Natural killer cell (primary cell): ENCODE data around the gene RGS12. TPM values are rescaled to one million over a fixed set of nuclear protein-coding genes. Genes with fewer than 3 reads are reported as not detected.

Experiments used
- ATAC-seq, 3 donors: fragments of 150-1000 bp in 2 of 3; fragments of 200-7000 bp in 1 of 3; cut with Tn5 transposase; 1 replicate in 1 of 3; 2 replicates in 2 of 3; pipeline ENCODE4 v1.10.0; 2021; ENCODE audit warnings: mild to moderate bottlenecking in 2 of 3, moderate library complexity in 2 of 3
- DNase-seq, 2 donors: peaks; one replicate each; pipeline versions ENCODE4 v3.0.0 to v3.0.0-alpha.2; 2013 to 2021; ENCODE audit warnings: mixed read lengths in 1 of 2
- H3K27ac ChIP-seq: one replicate; pipeline ENCODE4 v1.5.1; 2013; ENCODE audit warnings: mild to moderate bottlenecking, low read length
- H3K27me3 ChIP-seq: one replicate; pipeline ENCODE4 v1.6.1; 2013; ENCODE audit warnings: low read length; ENCODE audit not compliant: control insufficient read depth, insufficient read depth
- H3K36me3 ChIP-seq: one replicate; pipeline ENCODE4 v1.6.1; 2013; ENCODE audit warnings: low read length; ENCODE audit not compliant: control insufficient read depth, insufficient read depth
- H3K4me1 ChIP-seq: one replicate; pipeline ENCODE4 v1.6.1; 2013; ENCODE audit warnings: low read length; ENCODE audit not compliant: control insufficient read depth, insufficient read depth
- H3K4me3 ChIP-seq: one replicate; pipeline ENCODE4 v1.5.1; 2013; ENCODE audit warnings: low read length
- H3K9me3 ChIP-seq: one replicate; pipeline ENCODE4 v1.6.1; 2013; ENCODE audit warnings: low read length; ENCODE audit not compliant: control insufficient read depth, insufficient read depth
- H3K27ac Mint-ChIP-seq, 2 donors: one replicate each; pipeline ENCODE4 v1.8.0; 2022; ENCODE audit warnings: mild to moderate bottlenecking in 2 of 2, mixed read lengths in 2 of 2, moderate library complexity in 1 of 2
- H3K27me3 Mint-ChIP-seq, 2 donors: one replicate each; pipeline ENCODE4 v1.8.0; 2022; ENCODE audit warnings: low read depth in 2 of 2, mixed read lengths in 2 of 2
- H3K36me3 Mint-ChIP-seq: one replicate; pipeline ENCODE4 v1.8.0; 2022; ENCODE audit warnings: mixed read lengths
- H3K4me1 Mint-ChIP-seq, 2 donors: one replicate each; pipeline ENCODE4 v1.8.0; 2022; ENCODE audit warnings: mixed read lengths in 2 of 2
- H3K4me3 Mint-ChIP-seq: one replicate; pipeline ENCODE4 v1.8.0; 2022; ENCODE audit warnings: mild to moderate bottlenecking, moderate library complexity, mixed read lengths
- H3K9me3 Mint-ChIP-seq, 2 donors: one replicate each; pipeline ENCODE4 v1.8.0; 2022; ENCODE audit warnings: mixed read lengths in 2 of 2
- CTCF ChIP-seq: fragments of 200-600 bp; IDR thresholded peaks from one replicate; pipeline ENCODE4 v1.8.0; 2022; ENCODE audit warnings: antibody characterized with exemption
- WGBS: methylation state at CpG from one replicate; pipeline ENCODE4 v1.1.7; 2013; ENCODE audit warnings: missing lambda C conversion rate; ENCODE audit not compliant: insufficient coverage; 5-methylcytosine and 5-hydroxymethylcytosine counted together
- intact Hi-C: fragments of 100-400 bp; cut with micrococcal nuclease; formaldehyde crosslinking; loops from one replicate; pipeline ENCODE4 v1.14.2; 2022
- total RNA-seq, 4 donors: library from RNA; stranded (reverse); fragments of 120-200 nt in 1 of 4; gene quantifications; one replicate each; pipeline versions ENCODE4 v1.2.3 to v1.2.4, GENCODE V29; 2013 to 2022

RGS12 gene
- total RNA-seq, 3 donors from 2014 or later (not counting 1 experiment from before 2014, with no cell fraction given) = 10.5 to 12.3 (median 10.6) TPM

GRCh38 chr4:3318561-3319021, 25.8 kb downstream of the RGS12 start:
- no peaks in the 10 kb centered on the region for H3K9me3 ChIP-seq
- H3K4me3 Mint-ChIP-seq = no peak overlapping the region
- ATAC-seq (no peak), DNase-seq (no peak)
- no peaks in the 10 kb centered on the region for H3K4me1 ChIP-seq
- no peaks in the 10 kb centered on the region for H3K9me3 Mint-ChIP-seq
- intact Hi-C loops = no loop called here
- H3K27ac Mint-ChIP-seq = no peak overlapping the region
- WGBS = 93% methylated on average over 10 of the region's 10 CpGs
- peaks cover 6 to 9% of the 10 kb centered on the region in 2 donors for H3K4me1 Mint-ChIP-seq
- H3K36me3 ChIP-seq = no peaks in the 10 kb centered on the region
- no peak overlapping the region for H3K4me3 ChIP-seq
- TF ChIP-seq CTCF = no peak
- no peaks in the 10 kb centered on the region for H3K36me3 Mint-ChIP-seq
- H3K27ac ChIP-seq = no peak overlapping the region
- H3K27me3 Mint-ChIP-seq = no peaks in the 10 kb centered on the region
- H3K27me3 ChIP-seq = no peaks in the 10 kb centered on the region

- ATAC-seq (no peak), DNase-seq (no peak)
- WGBS = 94% methylated on average over 21 of the region's 21 CpGs
- no peaks in the 10 kb centered on the region for H3K27me3 Mint-ChIP-seq
- no peak for TF ChIP-seq CTCF
- H3K27ac Mint-ChIP-seq = no peak overlapping the region
- H3K36me3 ChIP-seq = no peaks in the 10 kb centered on the region
- no peaks in the 10 kb centered on the region for H3K27me3 ChIP-seq
- H3K9me3 ChIP-seq = no peaks in the 10 kb centered on the region
- intact Hi-C loops = no loop called here
- H3K36me3 Mint-ChIP-seq = no peaks in the 10 kb centered on the region
- no peaks in the 10 kb centered on the region for H3K9me3 Mint-ChIP-seq
- no peak overlapping the region for H3K4me3 ChIP-seq
- H3K4me3 Mint-ChIP-seq = no peak overlapping the region
- H3K27ac ChIP-seq = no peak overlapping the region
- H3K4me1 Mint-ChIP-seq = peaks cover 6 to 9% of the 10 kb centered on the region in 2 donors
- H3K4me1 ChIP-seq = no peaks in the 10 kb centered on the region
Measured at GRCh38 chr4:3320361-3321023, 27.7 kb downstream of the RGS12 start.

GRCh38 chr4:3321295-3321889, 28.6 kb downstream of the RGS12 start:
- no peaks in the 10 kb centered on the region for H3K9me3 Mint-ChIP-seq
- ATAC-seq (no peak), DNase-seq (no peak)
- H3K9me3 ChIP-seq = no peaks in the 10 kb centered on the region
- intact Hi-C loops = no loop called here
- H3K36me3 Mint-ChIP-seq = no peaks in the 10 kb centered on the region
- no peaks in the 10 kb centered on the region for H3K4me1 ChIP-seq
- TF ChIP-seq CTCF = no peak
- peaks cover 0 to 4% of the 10 kb centered on the region in 2 donors for H3K4me1 Mint-ChIP-seq
- 92% methylated on average over 14 of the region's 14 CpGs for WGBS
- H3K27ac ChIP-seq = no peak overlapping the region
- no peaks in the 10 kb centered on the region for H3K27me3 ChIP-seq
- H3K4me3 Mint-ChIP-seq = no peak overlapping the region
- no peak overlapping the region for H3K4me3 ChIP-seq
- no peaks in the 10 kb centered on the region for H3K36me3 ChIP-seq
- H3K27ac Mint-ChIP-seq = no peak overlapping the region
- H3K27me3 Mint-ChIP-seq = no peaks in the 10 kb centered on the region
